Neural progenitor cell (in vitro differentiated cells): Measurements from ENCODE around the gene FARP2. TPM values are rescaled to one million over a fixed set of nuclear protein-coding genes. Genes with fewer than 3 reads are reported as not detected.

ENCODE experiments used
- DNase-seq: peaks from one replicate; pipeline ENCODE4 v3.0.0-alpha.2; 2016; ENCODE audit warnings: low spot score
- H2AFZ ChIP-seq: fragments of 200-600 bp; sonication (generic); replicated peaks from 2 replicates; pipeline ENCODE4 v1.6.1; 2016; ENCODE audit warnings: antibody characterized with exemption
- H3F3A ChIP-seq: fragments of 200-600 bp; sonication (generic); 2 replicates; pipeline ENCODE4 v1.6.1; 2016; ENCODE audit warnings: antibody characterized with exemption, low read depth
- H3K27ac ChIP-seq: fragments of 200-600 bp; sonication (generic); 2 replicates; pipeline ENCODE4 v1.5.1; 2016; ENCODE audit warnings: mild to moderate bottlenecking
- H3K27me3 ChIP-seq: fragments of 200-600 bp; sonication (generic); 2 replicates; pipeline ENCODE4 v1.6.1; 2016; ENCODE audit warnings: mild to moderate bottlenecking, moderate library complexity
- H3K36me3 ChIP-seq: fragments of 200-600 bp; sonication (generic); 2 replicates; pipeline ENCODE4 v1.5.1; 2016
- H3K4me1 ChIP-seq: fragments of 200-600 bp; sonication (generic); 2 replicates; pipeline ENCODE4 v1.6.1; 2016; ENCODE audit warnings: mixed run types
- H3K4me2 ChIP-seq: fragments of 200-600 bp; sonication (generic); 2 replicates; pipeline ENCODE4 v1.6.1; 2016
- H3K4me3 ChIP-seq: fragments of 200-600 bp; sonication (generic); 2 replicates; pipeline ENCODE4 v1.5.1; 2016
- H3K79me2 ChIP-seq: fragments of 200-600 bp; sonication (generic); 2 replicates; pipeline ENCODE4 v1.6.1; 2016; ENCODE audit warnings: low read depth
- H3K9ac ChIP-seq: fragments of 200-600 bp; sonication (generic); 2 replicates; pipeline ENCODE4 v1.6.1; 2016
- H3K9me3 ChIP-seq: fragments of 200-600 bp; sonication (generic); 2 replicates; pipeline ENCODE4 v1.5.1; 2016; ENCODE audit warnings: low read depth
- H4K20me1 ChIP-seq: fragments of 200-600 bp; sonication (generic); 2 replicates; pipeline ENCODE4 v1.6.1; 2016; ENCODE audit warnings: low read depth
- H3K27ac Mint-ChIP-seq: 3 replicates; pipeline ENCODE4 v1.8.0; 2021; ENCODE audit warnings: mixed read lengths
- H3K27me3 Mint-ChIP-seq: 2 replicates; pipeline ENCODE4 v1.8.0; 2022; ENCODE audit warnings: low read depth, mild to moderate bottlenecking, inconsistent platforms, moderate library complexity, mixed read lengths; ENCODE audit not compliant: insufficient read depth
- H3K36me3 Mint-ChIP-seq: 3 replicates; pipeline ENCODE4 v1.8.0; 2021; ENCODE audit warnings: mixed read lengths
- H3K4me1 Mint-ChIP-seq: 3 replicates; pipeline ENCODE4 v1.8.0; 2021; ENCODE audit warnings: mixed read lengths
- H3K4me3 Mint-ChIP-seq: 3 replicates; pipeline ENCODE4 v1.8.0; 2021; ENCODE audit warnings: mild to moderate bottlenecking, moderate library complexity, mixed read lengths
- H3K9me3 Mint-ChIP-seq: 3 replicates; pipeline ENCODE4 v1.8.0; 2020; ENCODE audit warnings: mixed read lengths
- CTCF ChIP-seq: fragments of 200-600 bp; sonication (generic); IDR thresholded peaks from 2 replicates; pipeline ENCODE4 v1.5.1; 2017; ENCODE audit warnings: antibody characterized with exemption, mild to moderate bottlenecking
- EZH2 ChIP-seq: fragments of 200-600 bp; sonication (generic); IDR thresholded peaks from 2 replicates; pipeline ENCODE4 v1.6.1; 2017; ENCODE audit warnings: antibody characterized with exemption, mild to moderate bottlenecking, moderate library complexity
- EZH2phosphoT487 ChIP-seq: fragments of 200-600 bp; sonication (generic); IDR thresholded peaks from 2 replicates; pipeline ENCODE4 v1.6.1; 2017; ENCODE audit warnings: antibody characterized with exemption
- total RNA-seq: library from RNA; depleted of rRNA; stranded (reverse); fragments of >200 nt; gene quantifications from 2 replicates; pipeline ENCODE4 v1.2.3, GENCODE V29; 2015; ENCODE audit warnings: low replicate concordance

FARP2 gene
- total RNA-seq = 28.6 and 32.3 TPM in 2 replicates

- peak within 1 kb of the TSS; percentile 92 for H3K4me3 ChIP-seq
- H4K20me1 ChIP-seq = peaks cover 62% of the 10 kb centered on the region
- peak; percentile 100 for DNase-seq
- peaks cover 50% of the 10 kb centered on the region for H3K79me2 ChIP-seq
- peak within 1 kb of the TSS; percentile 15 for H2AFZ ChIP-seq
- peak within 1 kb of the TSS; percentile 83 for H3K9ac ChIP-seq
- Mint-ChIP-seq H3K36me3 (peaks cover 2% of the 10 kb centered on the region), H3K27ac (no peak within 1 kb of the TSS), H3K9me3 (no peaks in the 10 kb centered on the region), H3K4me1 (peaks cover 31% of the 10 kb centered on the region), H3K27me3 (peaks cover 2% of the 10 kb centered on the region), H3K4me3 (peak within 1 kb of the TSS; percentile 84)
- TF ChIP-seq EZH2phosphoT487 (no peak), EZH2 (no peak), CTCF (peak; percentile 8)
- H3K27ac ChIP-seq = no peak within 1 kb of the TSS
- no peaks in the 10 kb centered on the region for H3K36me3 ChIP-seq
- H3F3A ChIP-seq = peaks cover 36% of the 10 kb centered on the region
- no peaks in the 10 kb centered on the region for H3K9me3 ChIP-seq
- peaks cover 25% of the 10 kb centered on the region for H3K4me1 ChIP-seq
- no peaks in the 10 kb centered on the region for H3K27me3 ChIP-seq
- H3K4me2 ChIP-seq = peak within 1 kb of the TSS; percentile 99
Measured at GRCh38 chr2:241355983-241356870, at the start of gene FARP2. Gene FARP2, plus strand, starts transcription at chr2:241356285. Its CDS starts 16,823 bp downstream, at chr2:241373108.

DNA sequence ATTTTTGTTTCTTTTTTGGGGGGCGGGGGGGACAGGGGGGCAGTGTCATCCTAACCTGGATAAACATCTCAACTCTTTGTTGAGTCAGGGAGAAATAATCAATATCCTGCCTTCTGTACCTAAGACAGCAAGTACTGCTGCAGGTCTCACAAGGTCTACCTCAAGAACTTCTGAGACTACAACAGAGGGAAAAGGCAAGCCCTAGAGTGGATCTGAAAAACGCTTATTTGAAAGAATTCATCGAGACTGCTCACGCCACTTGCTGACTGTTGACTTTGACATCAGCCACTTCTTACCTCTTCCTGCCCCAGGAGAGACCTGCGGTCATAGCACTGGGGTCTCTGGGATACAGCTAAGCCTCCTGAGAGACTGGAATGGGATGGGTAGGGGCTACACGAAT lies 49.0 kb upstream of the FARP2 start:
- Mint-ChIP-seq H3K36me3 (peaks cover 6% of the 10 kb centered on the region), H3K9me3 (no peaks in the 10 kb centered on the region), H3K27me3 (no peaks in the 10 kb centered on the region), H3K4me1 (peaks cover 9% of the 10 kb centered on the region), H3K27ac (no peak overlapping the region), H3K4me3 (no peak overlapping the region)
- H3K27ac ChIP-seq = no peak overlapping the region
- H3K4me1 ChIP-seq = no peaks in the 10 kb centered on the region
- H3K4me3 ChIP-seq = no peak overlapping the region
- DNase-seq = no peak
- no peaks in the 10 kb centered on the region for H3K36me3 ChIP-seq
- H3K4me2 ChIP-seq = no peak overlapping the region
- no peaks in the 10 kb centered on the region for H3F3A ChIP-seq
- H2AFZ ChIP-seq = no peak overlapping the region
- H3K27me3 ChIP-seq = no peaks in the 10 kb centered on the region
- H3K79me2 ChIP-seq = peaks cover 100% of the 10 kb centered on the region
- TF ChIP-seq EZH2 (no peak), EZH2phosphoT487 (no peak), CTCF (no peak)
- peaks cover 81% of the 10 kb centered on the region for H4K20me1 ChIP-seq
- no peaks in the 10 kb centered on the region for H3K9me3 ChIP-seq
- H3K9ac ChIP-seq = no peak overlapping the region

GRCh38 chr2:241308267-241308666 lies 47.8 kb upstream of the FARP2 start:
- no peaks in the 10 kb centered on the region for H3K36me3 ChIP-seq
- H3K79me2 ChIP-seq = peaks cover 100% of the 10 kb centered on the region

More at GRCh38 chr2:241308267-241308666, 47.8 kb upstream of the FARP2 start:
- Histone ChIP-seq H3K27me3 (no peaks in the 10 kb centered on the region), H2AFZ (no peak overlapping the region), H3K4me2 (no peak overlapping the region), H3K4me1 (no peaks in the 10 kb centered on the region), H4K20me1 (peaks cover 72% of the 10 kb centered on the region), H3K9me3 (no peaks in the 10 kb centered on the region), H3K9ac (peak overlapping the region; percentile 6), H3K27ac (no peak overlapping the region), H3F3A (no peaks in the 10 kb centered on the region), H3K4me3 (no peak overlapping the region)
- DNase-seq = no peak
- no peak overlapping the region for H3K27ac Mint-ChIP-seq
- H3K4me3 Mint-ChIP-seq = no peak overlapping the region
- H3K36me3 Mint-ChIP-seq = peaks cover 6% of the 10 kb centered on the region
- peaks cover 13% of the 10 kb centered on the region for H3K4me1 Mint-ChIP-seq
- no peaks in the 10 kb centered on the region for H3K9me3 Mint-ChIP-seq
- TF ChIP-seq EZH2phosphoT487 = no peak
- no peak for TF ChIP-seq CTCF
- no peak for TF ChIP-seq EZH2
- H3K27me3 Mint-ChIP-seq = no peaks in the 10 kb centered on the region
